BE2C (cell line): Measurements from ENCODE around the gene TRAPPC6A.

ENCODE experiments used
- DNase-seq: peaks from one replicate; pipeline ENCODE4 v3.0.0-alpha.2; 2020
- H3K27me3 ChIP-seq: fragments of 250-450 bp; sonication (Bioruptor Pico); 2 replicates; pipeline ENCODE4 v1.5.1; 2020; ENCODE audit warnings: mild to moderate bottlenecking
- H3K36me3 ChIP-seq: fragments of 250-450 bp; sonication (Bioruptor Pico); 2 replicates; pipeline ENCODE4 v1.5.1; 2020; ENCODE audit warnings: mild to moderate bottlenecking
- H3K4me1 ChIP-seq: fragments of 250-450 bp; sonication (Bioruptor Pico); 2 replicates; pipeline ENCODE4 v1.5.1; 2020
- H3K4me3 ChIP-seq: 2 replicates; pipeline ENCODE4 v1.5.1; 2011; ENCODE audit warnings: low read depth, low read length
- H3K9me3 ChIP-seq: fragments of 250-450 bp; sonication (Bioruptor Pico); 2 replicates; pipeline ENCODE4 v1.5.1; 2020
- TF ChIP-seq, protein P1 (sequence below): IDR thresholded peaks from 2 replicates; pipeline ENCODE4 v1.5.1; 2012; ENCODE audit warnings: mild to moderate bottlenecking, low read depth, low read length

TRAPPC6A gene

DNA sequence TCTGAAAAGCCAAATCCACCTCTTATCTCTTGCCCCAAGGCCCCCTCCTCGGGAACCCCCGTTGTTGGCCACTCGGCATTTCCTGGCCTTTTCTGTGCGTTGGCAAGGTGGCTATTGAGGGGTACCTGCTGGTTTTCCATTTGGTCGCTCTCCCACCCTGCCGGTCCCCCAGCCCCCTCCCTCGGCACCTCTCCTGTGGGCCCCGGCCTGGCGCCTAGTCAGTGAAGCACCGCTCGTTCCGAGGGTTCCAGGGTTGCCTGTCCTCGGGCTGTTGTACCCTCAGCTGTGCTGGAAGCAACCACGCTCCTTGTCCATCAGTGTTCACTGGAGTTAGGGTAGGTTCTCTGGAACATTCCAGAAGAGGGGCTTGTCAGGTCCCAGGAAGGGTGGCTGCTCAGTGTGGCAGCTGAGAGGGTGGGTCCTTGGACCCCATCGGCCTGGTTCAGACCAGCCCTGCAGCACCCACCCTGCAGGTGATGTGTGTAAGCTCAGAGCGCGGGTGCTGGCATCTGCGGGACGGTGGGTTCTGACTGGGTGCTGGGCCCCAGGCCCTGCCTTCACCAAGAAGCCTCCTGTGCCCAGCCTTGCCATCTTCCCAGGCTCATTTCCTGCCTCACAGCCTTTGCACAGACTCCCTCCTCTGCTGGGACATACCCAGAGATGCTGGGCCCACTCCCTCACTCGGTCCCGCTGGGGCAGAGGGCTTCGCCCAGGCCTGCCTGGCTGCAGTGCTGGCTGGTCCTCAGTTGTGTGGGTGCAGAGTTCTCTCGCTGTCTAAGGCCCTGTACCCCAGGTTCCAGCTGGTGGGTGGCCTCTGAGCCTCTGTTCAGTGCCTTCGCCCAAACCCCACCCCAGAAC, 38.5 kb downstream of the TRAPPC6A start:
- Histone ChIP-seq H3K9me3 (no peaks in the 10 kb centered on the region), H3K4me1 (no peaks in the 10 kb centered on the region), H3K36me3 (peaks cover 34% of the 10 kb centered on the region), H3K4me3 (no peak overlapping the region), H3K27me3 (no peaks in the 10 kb centered on the region)
- TF ChIP-seq, protein P1, sequence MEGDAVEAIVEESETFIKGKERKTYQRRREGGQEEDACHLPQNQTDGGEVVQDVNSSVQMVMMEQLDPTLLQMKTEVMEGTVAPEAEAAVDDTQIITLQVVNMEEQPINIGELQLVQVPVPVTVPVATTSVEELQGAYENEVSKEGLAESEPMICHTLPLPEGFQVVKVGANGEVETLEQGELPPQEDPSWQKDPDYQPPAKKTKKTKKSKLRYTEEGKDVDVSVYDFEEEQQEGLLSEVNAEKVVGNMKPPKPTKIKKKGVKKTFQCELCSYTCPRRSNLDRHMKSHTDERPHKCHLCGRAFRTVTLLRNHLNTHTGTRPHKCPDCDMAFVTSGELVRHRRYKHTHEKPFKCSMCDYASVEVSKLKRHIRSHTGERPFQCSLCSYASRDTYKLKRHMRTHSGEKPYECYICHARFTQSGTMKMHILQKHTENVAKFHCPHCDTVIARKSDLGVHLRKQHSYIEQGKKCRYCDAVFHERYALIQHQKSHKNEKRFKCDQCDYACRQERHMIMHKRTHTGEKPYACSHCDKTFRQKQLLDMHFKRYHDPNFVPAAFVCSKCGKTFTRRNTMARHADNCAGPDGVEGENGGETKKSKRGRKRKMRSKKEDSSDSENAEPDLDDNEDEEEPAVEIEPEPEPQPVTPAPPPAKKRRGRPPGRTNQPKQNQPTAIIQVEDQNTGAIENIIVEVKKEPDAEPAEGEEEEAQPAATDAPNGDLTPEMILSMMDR, result no peak
- DNase-seq, result no peak

DNA sequence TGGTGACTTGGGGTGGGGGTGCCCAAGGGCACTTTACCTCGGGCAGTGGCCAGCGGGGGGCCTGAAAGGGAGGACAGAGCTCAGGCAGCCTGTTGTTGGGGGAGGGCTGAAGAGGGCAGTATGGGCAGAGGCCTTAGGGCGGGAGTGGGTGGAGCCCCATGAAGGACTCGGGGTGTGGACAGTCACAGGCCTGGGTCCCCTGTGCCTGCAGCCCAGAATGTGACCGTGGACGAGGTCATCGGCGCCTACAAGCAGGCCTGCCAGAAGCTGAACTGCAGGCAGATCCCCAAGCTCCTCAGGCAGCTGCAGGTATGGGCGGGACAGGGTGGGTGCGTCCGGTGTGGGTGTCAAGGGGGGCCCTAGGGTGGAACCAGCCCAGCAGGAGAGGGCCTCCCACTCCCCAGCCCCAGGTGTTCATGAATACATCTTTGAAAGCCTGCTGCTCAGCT, 39.7 kb downstream of the TRAPPC6A start:
- TF ChIP-seq, protein P1, result no peak
- Histone ChIP-seq H3K27me3 (no peaks in the 10 kb centered on the region), H3K4me1 (no peaks in the 10 kb centered on the region)

DNA sequence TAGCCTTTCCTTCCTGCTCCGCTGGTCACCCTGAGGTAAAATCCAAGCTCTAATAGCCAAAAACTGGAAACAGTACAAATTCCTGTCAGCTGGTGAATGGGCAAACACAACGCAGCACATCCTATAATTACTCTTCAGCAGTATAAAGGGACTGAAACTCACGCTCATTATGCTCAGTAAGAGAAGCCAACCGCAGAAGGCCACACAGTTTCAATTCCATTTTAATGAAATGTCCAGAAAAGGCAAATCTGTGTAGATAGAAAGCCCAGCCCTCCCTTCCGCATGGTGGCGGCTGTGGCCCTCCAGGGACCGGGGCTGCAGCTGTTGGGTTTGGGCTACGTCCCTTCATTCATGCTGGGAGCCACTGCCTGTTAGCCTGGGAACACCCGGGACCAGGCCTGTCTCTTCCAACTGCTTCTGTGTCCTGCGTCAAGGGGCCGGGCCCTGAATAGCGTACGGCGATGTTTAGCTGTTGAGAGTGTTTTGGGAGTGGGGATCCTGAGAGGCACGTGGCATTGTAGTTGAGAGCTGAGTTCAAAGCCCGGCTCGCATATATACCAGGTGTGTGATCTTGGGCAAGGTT, 40.8 kb downstream of the TRAPPC6A start:
- TF ChIP-seq, protein P1, result no peak
- no peak overlapping the region for H3K4me3 ChIP-seq
- H3K27me3 ChIP-seq, result no peaks in the 10 kb centered on the region
- no peaks in the 10 kb centered on the region for H3K9me3 ChIP-seq
- H3K36me3 ChIP-seq, result peaks cover 18% of the 10 kb centered on the region
- peak; percentile 11 for DNase-seq
- H3K4me1 ChIP-seq, result no peaks in the 10 kb centered on the region

More for the DNA sequence above, 39.7 kb downstream of the TRAPPC6A start:
- DNase-seq, result no peak
- Histone ChIP-seq H3K4me3 (no peak overlapping the region), H3K9me3 (no peaks in the 10 kb centered on the region), H3K36me3 (peaks cover 27% of the 10 kb centered on the region)

DNA sequence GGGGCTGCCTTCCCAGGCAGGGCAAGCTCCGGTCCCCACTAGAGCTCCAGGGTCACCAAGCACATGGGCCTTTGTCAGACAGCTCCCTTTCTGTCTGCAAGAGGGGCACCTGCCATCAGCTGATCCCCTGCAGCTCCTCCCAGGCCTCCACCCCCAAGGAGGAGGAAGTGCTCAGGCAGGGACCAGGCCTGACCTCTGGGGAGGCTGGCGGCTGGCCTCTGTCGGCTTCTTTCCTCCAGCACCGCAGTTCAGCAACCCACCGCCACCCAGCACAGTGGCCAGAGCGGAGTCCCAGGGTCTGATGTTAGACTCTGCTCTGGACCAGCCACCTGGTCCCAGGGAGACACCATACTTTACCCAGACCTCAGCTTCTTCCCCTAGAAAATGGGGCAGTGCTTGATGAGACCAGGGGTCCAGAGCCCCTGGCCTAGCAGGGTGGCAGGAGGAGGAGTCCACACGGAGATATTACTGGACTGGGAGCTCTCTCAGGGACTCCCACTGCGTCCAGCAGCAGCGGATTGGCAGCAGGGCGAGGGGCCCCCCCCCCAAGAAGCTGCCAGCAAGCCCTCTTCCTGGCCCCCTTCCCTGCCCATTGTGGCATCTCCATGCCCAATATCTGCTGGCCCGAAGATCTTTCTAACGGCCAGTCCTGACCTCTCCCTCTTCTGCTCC, 41.4 kb downstream of the TRAPPC6A start:
- H3K9me3 ChIP-seq, result no peaks in the 10 kb centered on the region
- no peaks in the 10 kb centered on the region for H3K4me1 ChIP-seq
- H3K36me3 ChIP-seq, result peaks cover 13% of the 10 kb centered on the region
- no peak overlapping the region for H3K4me3 ChIP-seq
- TF ChIP-seq, protein P1, result no peak
- peak; percentile 8 for DNase-seq
- no peaks in the 10 kb centered on the region for H3K27me3 ChIP-seq

DNA sequence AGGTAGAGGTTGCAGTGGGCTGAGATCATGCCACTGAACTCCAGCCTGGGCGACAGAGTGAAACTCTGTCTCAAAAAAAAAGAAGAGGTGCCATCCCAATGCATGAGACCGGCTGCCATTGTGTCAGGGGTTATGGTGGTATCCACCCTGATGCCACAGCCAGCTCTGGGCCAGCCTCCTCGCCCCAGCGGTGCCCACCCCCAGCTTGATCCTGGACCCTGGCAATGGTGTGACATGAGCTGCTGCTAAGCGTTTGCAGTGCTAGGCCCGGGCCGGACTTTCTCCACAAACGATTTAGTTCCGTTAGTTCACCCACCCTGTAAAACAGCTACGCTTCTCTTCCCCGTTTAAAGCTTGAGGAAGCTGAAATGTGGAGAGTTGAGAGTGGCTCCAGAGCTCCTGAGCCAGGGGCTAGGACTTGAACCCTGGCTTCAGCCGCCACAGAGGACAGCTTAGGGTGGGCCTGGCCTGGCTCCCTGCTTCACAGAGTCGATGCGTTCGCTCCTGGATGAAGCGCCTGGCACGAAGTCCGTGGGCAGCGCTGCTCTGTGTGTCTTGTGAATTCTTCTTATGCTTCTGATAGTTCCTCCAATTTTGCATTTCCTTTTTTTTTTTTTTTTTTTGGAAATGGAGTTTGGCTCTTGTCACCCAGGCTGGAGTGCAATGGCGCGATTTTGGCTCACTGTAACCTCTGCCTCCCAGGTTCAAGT, 42.7 kb downstream of the TRAPPC6A start:
- no peaks in the 10 kb centered on the region for H3K9me3 ChIP-seq
- H3K4me1 ChIP-seq, result no peaks in the 10 kb centered on the region
- TF ChIP-seq, protein P1, result no peak

More for the DNA sequence above, 42.7 kb downstream of the TRAPPC6A start:
- Histone ChIP-seq H3K4me3 (no peak overlapping the region), H3K36me3 (no peaks in the 10 kb centered on the region; the same call in 1 of the 2 replicates), H3K27me3 (no peaks in the 10 kb centered on the region)
- no peak for DNase-seq
